Esophagus squamous epithelium (tissue), 4 donors: Measurements from ENCODE around the gene VEGFD.

Source experiments
- CTCF ChIP-seq, 6 experiments: fragments of 450-650 bp in 4 of 6; fragments of 200-600 bp in 2 of 6; sonication (generic) in 2 of 6; IDR thresholded peaks; one replicate each; pipeline ENCODE4 v1.5.1; 2016 to 2019; ENCODE audit warnings: antibody characterized with exemption in 6 of 6, mild to moderate bottlenecking in 4 of 6, moderate library complexity in 4 of 6
- POLR2A ChIP-seq, 4 donors: fragments of 450-650 bp; IDR thresholded peaks; one replicate each; pipeline ENCODE4 v1.6.1; 2017; ENCODE audit warnings: antibody characterized with exemption in 4 of 4, mild to moderate bottlenecking in 4 of 4, moderate library complexity in 3 of 4

GRCh38 chrX:15350329-15350996 is 33.8 kb downstream of the VEGFD start:
- no peak for TF ChIP-seq POLR2A (IDR thresholded peaks at IDR 0.05)
- no peak for TF ChIP-seq CTCF (IDR thresholded peaks at IDR 0.05)
